Measurements from ENCODE around the gene RRM1.

GRCh38 chr11:4186464-4187054, 92.0 kb downstream of the RRM1 start:
- no peak for TF ChIP-seq CTCF (IDR thresholded peaks at IDR 0.05)
- TF ChIP-seq POLR2A (IDR thresholded peaks at IDR 0.05), result no peak
- TF ChIP-seq EP300 (IDR thresholded peaks at IDR 0.05), result no peak
- no peak for TF ChIP-seq POLR2AphosphoS5 (IDR thresholded peaks at IDR 0.05)

Measured in gastroesophageal sphincter (tissue), 3 donors.